B cell (primary cell): Measurements from ENCODE around the gene CPLX3. TPM values are rescaled to one million over a fixed set of nuclear protein-coding genes. Genes with fewer than 3 reads are reported as not detected.

Experiments
- ATAC-seq: fragments of 200-7000 bp; cut with Tn5 transposase; one replicate; pipeline ENCODE4 v1.10.0; 2021; ENCODE audit warnings: low read depth, mild to moderate bottlenecking, moderate number of reproducible peaks, moderate library complexity
- CTCF ChIA-PET: fragments of 350-600 bp; sonication (Branson Sonifier 250); formaldehyde crosslinking; loops from one replicate; lab custom pipeline; 2021; ENCODE audit warnings: antibody characterized with exemption, inconsistent platforms; lab: Charles Lee
- POLR2A ChIA-PET: fragments of 350-600 bp; sonication (Branson Sonifier 250); formaldehyde crosslinking; loops from one replicate; lab custom pipeline; 2021; ENCODE audit warnings: antibody characterized with exemption; lab: Charles Lee
- DNase-seq: peaks from one replicate; pipeline ENCODE4 v3.0.0; 2013
- H2AFZ ChIP-seq: 2 replicates; pipeline ENCODE4 v1.6.1; 2012; ENCODE audit warnings: mild to moderate bottlenecking, low read depth, low read length; ENCODE audit not compliant: insufficient read depth, poor library complexity, severe bottlenecking
- H3K27ac ChIP-seq, 2 donors: 1 replicate in 1 of 2; 2 replicates in 1 of 2; pipeline ENCODE4 v1.5.1; 2012 to 2013; ENCODE audit warnings: low read length in 2 of 2, mild to moderate bottlenecking in 2 of 2, moderate library complexity in 1 of 2
- H3K27me3 ChIP-seq, 4 experiments: fragments of 200-600 bp in 1 of 4; sonication (generic) in 1 of 4; replicated peaks in 1 of 4; 1 replicate in 2 of 4; 2 replicates in 2 of 4; pipeline versions ENCODE4 v1.6.1 to v1.7.0; 2013 to 2016; ENCODE audit warnings: low read length in 3 of 4, mild to moderate bottlenecking in 2 of 4, mixed read lengths in 1 of 4, moderate library complexity in 1 of 4; ENCODE audit not compliant: insufficient read depth in 4 of 4, control insufficient read depth in 3 of 4; ENCODE audit errors: control extremely low read depth in 1 of 4
- H3K36me3 ChIP-seq, 2 experiments: replicated peaks in 1 of 2; 1 replicate in 1 of 2; 2 replicates in 1 of 2; pipeline versions ENCODE4 v1.6.1 to v1.7.1; 2013; ENCODE audit warnings: low read length in 1 of 2; ENCODE audit not compliant: insufficient read depth in 2 of 2, control insufficient read depth in 1 of 2; ENCODE audit errors: control extremely low read depth in 1 of 2, extremely low read depth in 1 of 2
- H3K4me1 ChIP-seq, 2 donors: fragments of 200-600 bp in 1 of 2; sonication (generic) in 1 of 2; 1 replicate in 1 of 2; 2 replicates in 1 of 2; pipeline versions ENCODE4 v1.5.1 to v1.6.1; 2013 to 2017; ENCODE audit warnings: low read length in 2 of 2; ENCODE audit not compliant: control insufficient read depth in 2 of 2, insufficient read depth in 2 of 2
- H3K4me2 ChIP-seq: replicated peaks from 2 replicates; pipeline ENCODE3; 2012; ENCODE audit warnings: mild to moderate bottlenecking, low read depth, low read length; ENCODE audit not compliant: poor library complexity, severe bottlenecking
- H3K4me3 ChIP-seq, 5 experiments: fragments of 200-600 bp in 1 of 5; sonication (generic) in 1 of 5; 1 replicate in 3 of 5; 2 replicates in 2 of 5; pipeline versions ENCODE4 v1.5.1 to v1.7.0; 2011 to 2016; ENCODE audit warnings: low read length in 4 of 5, mild to moderate bottlenecking in 4 of 5, low read depth in 2 of 5, control low read depth in 1 of 5, moderate library complexity in 1 of 5; ENCODE audit not compliant: insufficient read depth in 1 of 5; ENCODE audit errors: control extremely low read depth in 1 of 5, extremely low read depth in 1 of 5
- H3K79me2 ChIP-seq: fragments of 200-600 bp; sonication (generic); one replicate; pipeline ENCODE4 v1.6.0; 2016; ENCODE audit warnings: low read length; ENCODE audit not compliant: control insufficient read depth, insufficient read depth
- H3K9ac ChIP-seq: fragments of 200-600 bp; sonication (generic); 2 replicates; pipeline ENCODE4 v1.6.1; 2017; ENCODE audit warnings: mild to moderate bottlenecking, low read length, moderate library complexity
- H3K9me3 ChIP-seq, 3 donors: one replicate each; pipeline versions ENCODE4 v1.6.1 to v1.7.1; 2013; ENCODE audit warnings: low read length in 2 of 3; ENCODE audit not compliant: control insufficient read depth in 2 of 3, insufficient read depth in 1 of 3; ENCODE audit errors: control extremely low read depth in 1 of 3
- H4K20me1 ChIP-seq: 2 replicates; pipeline ENCODE4 v1.6.0; 2012; ENCODE audit warnings: mild to moderate bottlenecking, low read length; ENCODE audit not compliant: insufficient read depth, control insufficient read depth, poor library complexity, severe bottlenecking
- H3K27ac Mint-ChIP-seq: one replicate; pipeline ENCODE4 v1.8.0; 2021; ENCODE audit warnings: mixed read lengths
- H3K27me3 Mint-ChIP-seq: one replicate; pipeline ENCODE4 v1.8.0; 2021; ENCODE audit warnings: mixed read lengths
- H3K4me1 Mint-ChIP-seq: one replicate; pipeline ENCODE4 v1.8.0; 2021; ENCODE audit warnings: mixed read lengths
- H3K4me3 Mint-ChIP-seq: one replicate; pipeline ENCODE4 v1.8.0; 2021; ENCODE audit warnings: mixed read lengths
- H3K9me3 Mint-ChIP-seq: one replicate; pipeline ENCODE4 v1.8.0; 2022; ENCODE audit warnings: mixed read lengths; ENCODE audit not compliant: insufficient read depth
- EZH2 ChIP-seq: IDR thresholded peaks from 2 replicates; pipeline ENCODE4 v1.6.1; 2012; ENCODE audit warnings: borderline replicate concordance, low read depth, mild to moderate bottlenecking, moderate library complexity, low read length; ENCODE audit not compliant: insufficient read depth, poor library complexity, severe bottlenecking
- WGBS: methylation state at CpG from one replicate; pipeline ENCODE4 v1.1.5; 2013; ENCODE audit warnings: missing lambda C conversion rate; ENCODE audit not compliant: insufficient coverage; 5-methylcytosine and 5-hydroxymethylcytosine counted together
- intact Hi-C: fragments of 100-400 bp; cut with micrococcal nuclease; formaldehyde crosslinking; loops from one replicate; pipeline ENCODE4 v1.10.0; 2022
- polyA plus RNA-seq: library from polyadenylated mRNA; depleted of rRNA; stranded (reverse); fragments of >200 nt; gene quantifications from 2 replicates; pipeline ENCODE4 v1.2.3, GENCODE V29; 2012
- total RNA-seq, 2 donors: library from RNA; stranded (reverse); fragments of 120-200 nt in 1 of 2; gene quantifications; 1 replicate in 1 of 2; 2 replicates in 1 of 2; pipeline versions ENCODE4 v1.2.3 to v1.2.4, GENCODE V29; 2013 to 2022
- TF ChIP-seq, protein P1 (sequence below): fragments of 200-600 bp; IDR thresholded peaks from one replicate; pipeline ENCODE4 v1.8.0; 2022; ENCODE audit warnings: antibody characterized with exemption, mild to moderate bottlenecking

The CPLX3 gene
- total and polyA plus RNA-seq, 2 donors (not counting 1 experiment from before 2014, with no cell fraction given) = 0.60 TPM; not detected in 1

DNA sequence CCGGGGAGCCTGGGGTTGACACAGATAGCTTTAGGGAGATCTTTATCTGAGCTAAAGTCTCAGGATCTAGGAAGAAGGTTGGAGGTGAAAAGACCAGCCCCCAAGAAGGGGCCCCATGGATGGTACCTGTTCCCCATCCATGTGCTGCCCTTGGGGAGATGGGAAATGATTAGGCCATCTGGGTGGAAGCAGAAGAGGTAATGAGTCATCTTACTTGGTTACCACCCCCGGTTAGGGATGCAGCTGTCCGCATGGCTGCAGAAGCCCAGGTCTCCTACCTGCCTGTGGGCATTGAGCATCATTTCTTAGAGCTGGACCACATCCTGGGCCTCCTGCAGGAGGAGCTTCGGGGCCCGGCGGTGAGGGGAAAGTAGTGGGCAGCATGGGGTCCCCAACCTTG lies 3.1 kb upstream of the CPLX3 start:
- no peak overlapping the region for H3K27ac ChIP-seq
- 81% methylated on average over 6 of the region's 6 CpGs for WGBS
- ATAC-seq (no peak), DNase-seq (no peak)
- intact Hi-C loops = no loop called here
- peaks cover 23% of the 10 kb centered on the region for H3K79me2 ChIP-seq
- no peak overlapping the region for H3K4me3 ChIP-seq
- H3K27me3 ChIP-seq = peaks cover 0 to 42% (median 18%) of the 10 kb centered on the region in 4 experiments
- Mint-ChIP-seq H3K27me3 (peaks cover 20% of the 10 kb centered on the region), H3K4me1 (peaks cover 39% of the 10 kb centered on the region), H3K9me3 (no peaks in the 10 kb centered on the region), H3K27ac (no peak overlapping the region), H3K4me3 (no peak overlapping the region)
- H3K4me1 ChIP-seq = peaks cover 39 to 42% of the 10 kb centered on the region in 2 donors
- peaks cover 0 to 17% (median 0%) of the 10 kb centered on the region in 3 donors for H3K9me3 ChIP-seq
- no peak overlapping the region for H3K9ac ChIP-seq
- ChIA-PET POLR2A (no interaction called here), CTCF (interaction anchor here (1.1 to 2.0 kb wide), 3 partner anchors 30 to 192 kb away, joined by 3 to 7 read pairs (median 4); no protein-coding TSS in a partner anchor)
- no peak overlapping the region for H3K4me2 ChIP-seq
- no peaks in the 10 kb centered on the region for H3K36me3 ChIP-seq
- no peak for TF ChIP-seq EZH2
- TF ChIP-seq, protein P1, sequence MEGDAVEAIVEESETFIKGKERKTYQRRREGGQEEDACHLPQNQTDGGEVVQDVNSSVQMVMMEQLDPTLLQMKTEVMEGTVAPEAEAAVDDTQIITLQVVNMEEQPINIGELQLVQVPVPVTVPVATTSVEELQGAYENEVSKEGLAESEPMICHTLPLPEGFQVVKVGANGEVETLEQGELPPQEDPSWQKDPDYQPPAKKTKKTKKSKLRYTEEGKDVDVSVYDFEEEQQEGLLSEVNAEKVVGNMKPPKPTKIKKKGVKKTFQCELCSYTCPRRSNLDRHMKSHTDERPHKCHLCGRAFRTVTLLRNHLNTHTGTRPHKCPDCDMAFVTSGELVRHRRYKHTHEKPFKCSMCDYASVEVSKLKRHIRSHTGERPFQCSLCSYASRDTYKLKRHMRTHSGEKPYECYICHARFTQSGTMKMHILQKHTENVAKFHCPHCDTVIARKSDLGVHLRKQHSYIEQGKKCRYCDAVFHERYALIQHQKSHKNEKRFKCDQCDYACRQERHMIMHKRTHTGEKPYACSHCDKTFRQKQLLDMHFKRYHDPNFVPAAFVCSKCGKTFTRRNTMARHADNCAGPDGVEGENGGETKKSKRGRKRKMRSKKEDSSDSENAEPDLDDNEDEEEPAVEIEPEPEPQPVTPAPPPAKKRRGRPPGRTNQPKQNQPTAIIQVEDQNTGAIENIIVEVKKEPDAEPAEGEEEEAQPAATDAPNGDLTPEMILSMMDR = no peak
- H4K20me1 ChIP-seq = peaks cover 4% of the 10 kb centered on the region
- H2AFZ ChIP-seq = no peak overlapping the region

DNA sequence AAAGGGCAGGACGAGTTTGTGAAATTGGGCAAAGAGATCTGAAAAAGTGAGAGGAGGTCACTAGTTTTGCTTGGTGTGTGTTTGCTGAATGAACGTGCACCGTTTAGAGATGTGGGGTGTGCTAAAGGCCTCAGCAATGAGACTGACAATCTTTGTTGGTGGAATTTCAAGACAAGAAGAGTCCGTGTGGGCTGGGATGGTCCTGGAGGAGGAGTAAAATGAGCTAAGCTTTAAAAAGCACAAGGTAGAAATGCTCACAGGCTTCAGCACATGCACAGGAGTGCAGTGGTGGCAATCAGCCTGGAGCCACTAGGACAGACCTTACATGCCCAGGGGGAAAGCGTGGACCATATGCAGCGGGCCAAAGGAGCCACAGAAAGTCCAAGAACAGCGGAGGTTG lies 1.5 kb upstream of the CPLX3 start:
- intact Hi-C loops = no loop called here
- ATAC-seq = no peak
- POLR2A ChIA-PET = no interaction called here

More for the DNA sequence above, 1.5 kb upstream of the CPLX3 start:
- H4K20me1 ChIP-seq = peaks cover 4% of the 10 kb centered on the region
- H3K4me1 Mint-ChIP-seq = peaks cover 26% of the 10 kb centered on the region
- WGBS = 90% methylated on average over 7 of the region's 7 CpGs
- H3K27me3 Mint-ChIP-seq = peaks cover 31% of the 10 kb centered on the region
- CTCF ChIA-PET = interaction anchor here (1.3 to 2.5 kb wide), 2 partner anchors 11 to 54 kb away, joined by 4 to 9 read pairs; no protein-coding TSS in a partner anchor
- H3K27ac Mint-ChIP-seq = no peak overlapping the region
- H3K9me3 ChIP-seq = peaks cover 0 to 22% (median 0%) of the 10 kb centered on the region in 3 donors
- no peaks in the 10 kb centered on the region for H3K36me3 ChIP-seq
- peaks cover 0 to 41% (median 17%) of the 10 kb centered on the region in 4 experiments for H3K27me3 ChIP-seq
- H3K9ac ChIP-seq = no peak overlapping the region
- H3K9me3 Mint-ChIP-seq = no peaks in the 10 kb centered on the region
- H3K27ac ChIP-seq = no peak overlapping the region
- peaks cover 16% of the 10 kb centered on the region for H3K79me2 ChIP-seq
- no peak overlapping the region for H3K4me3 ChIP-seq
- H3K4me3 Mint-ChIP-seq = no peak overlapping the region
- no peak overlapping the region for H3K4me2 ChIP-seq
- H2AFZ ChIP-seq = no peak overlapping the region
- peaks cover 26 to 27% of the 10 kb centered on the region in 2 donors for H3K4me1 ChIP-seq
- DNase-seq = no peak
- TF ChIP-seq, protein P1 = no peak
- no peak for TF ChIP-seq EZH2
